Activated CD4-positive, CD25-positive, alpha-beta regulatory T cell treated with anti-CD3 and anti-CD28 coated beads, Interleukin-2, amount 50 U/mL, for 72 hours (primary cell): Measurements from ENCODE around the gene IGF2BP1.

ENCODE experiments used
- DNase-seq: peaks from one replicate; pipeline ENCODE4 v3.0.0; 2021

IGF2BP1 gene

GRCh38 chr17:48997103-48997826 is at the start of gene IGF2BP1:
Gene IGF2BP1, plus strand, starts transcription at chr17:48997385. Its CDS starts 361 bp downstream, at chr17:48997746.
- DNase-seq, result no peak

DNA sequence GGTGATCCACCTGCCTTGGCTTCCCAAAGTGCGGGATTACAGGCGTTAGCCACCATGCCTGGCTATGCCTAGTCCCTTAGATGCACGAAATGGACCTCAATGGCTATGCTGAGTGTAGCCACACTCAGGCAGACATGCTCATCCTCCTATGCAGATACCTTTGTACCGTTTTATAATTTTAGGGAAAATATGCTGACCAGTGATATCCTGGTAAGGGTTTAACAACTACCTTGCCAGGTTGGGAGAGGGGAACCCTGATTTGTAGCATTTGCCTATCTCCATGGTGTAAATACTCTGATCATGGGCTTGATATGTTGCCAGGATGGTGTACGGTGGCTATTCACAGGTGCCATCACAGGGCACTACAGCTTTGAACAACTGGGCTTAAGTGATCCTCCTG is 45.6 kb upstream of the IGF2BP1 start:
- DNase-seq, result no peak

DNA sequence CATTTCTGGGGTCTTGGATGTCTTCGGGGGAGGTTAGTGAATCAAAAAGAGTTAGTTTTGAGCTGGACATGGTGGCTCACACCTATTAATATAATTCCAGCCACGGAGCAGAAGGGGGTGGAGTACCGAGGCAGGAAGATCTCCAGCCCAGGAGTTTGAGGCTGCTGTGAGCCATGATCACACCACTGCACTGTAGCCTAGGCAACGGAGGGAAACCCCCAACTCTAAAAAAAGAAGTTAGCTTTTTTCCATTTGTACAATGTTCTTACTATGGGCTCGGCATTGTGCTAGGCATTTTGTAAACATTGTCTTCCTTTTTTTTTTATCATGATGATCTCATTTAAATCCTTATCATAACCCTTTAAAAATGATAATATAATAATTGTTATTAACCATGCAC is 44.3 kb upstream of the IGF2BP1 start:
- DNase-seq, result no peak

GRCh38 chr17:48954300-48954755 is 42.9 kb upstream of the IGF2BP1 start:
- DNase-seq, result no peak

DNA sequence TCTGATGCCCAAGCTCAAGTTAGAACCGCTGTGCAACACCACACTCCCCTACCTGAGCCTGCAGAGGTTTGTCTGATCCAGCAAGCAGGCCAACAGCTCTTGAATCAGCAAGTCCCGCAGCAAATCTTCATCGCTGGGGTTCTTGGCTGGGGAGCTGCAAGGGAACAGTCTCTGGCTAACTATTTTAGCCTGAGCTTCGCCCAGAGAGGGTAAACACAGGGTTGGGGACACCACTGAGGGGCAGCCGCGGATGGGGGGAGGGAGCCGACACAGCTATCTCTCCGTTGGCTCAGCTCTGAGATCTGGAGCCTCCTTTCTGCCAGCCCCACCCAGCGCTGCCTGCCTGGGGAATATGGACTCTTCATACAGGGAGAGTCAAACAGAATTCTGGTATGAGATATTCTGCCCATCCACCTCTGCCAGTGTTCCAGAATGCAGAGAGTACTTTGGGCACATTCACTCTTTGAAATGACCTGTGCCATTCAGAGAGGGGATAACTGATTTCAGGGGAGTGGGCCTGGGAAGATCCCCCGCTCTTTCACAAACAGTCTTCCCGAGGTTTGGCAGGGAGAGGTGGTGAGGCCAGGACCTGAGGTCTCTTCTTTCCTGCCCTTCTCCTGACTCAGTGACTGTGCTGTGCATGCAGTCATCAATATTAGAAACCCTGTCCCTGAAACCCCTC is 36.2 kb upstream of the IGF2BP1 start:
- DNase-seq, result no peak

GRCh38 chr17:48961516-48962233 is 35.5 kb upstream of the IGF2BP1 start:
- no peak for DNase-seq

GRCh38 chr17:48970224-48970623 is 27.0 kb upstream of the IGF2BP1 start:
- DNase-seq, result no peak

- DNase-seq, result no peak
These were observed 26.1 kb upstream of the IGF2BP1 start for GRCh38 chr17:48970865-48971687.

GRCh38 chr17:48972749-48973097 is 24.5 kb upstream of the IGF2BP1 start:
- DNase-seq, result no peak

- DNase-seq, result no peak
These were observed 23.4 kb upstream of the IGF2BP1 start for GRCh38 chr17:48973806-48974205.

DNA sequence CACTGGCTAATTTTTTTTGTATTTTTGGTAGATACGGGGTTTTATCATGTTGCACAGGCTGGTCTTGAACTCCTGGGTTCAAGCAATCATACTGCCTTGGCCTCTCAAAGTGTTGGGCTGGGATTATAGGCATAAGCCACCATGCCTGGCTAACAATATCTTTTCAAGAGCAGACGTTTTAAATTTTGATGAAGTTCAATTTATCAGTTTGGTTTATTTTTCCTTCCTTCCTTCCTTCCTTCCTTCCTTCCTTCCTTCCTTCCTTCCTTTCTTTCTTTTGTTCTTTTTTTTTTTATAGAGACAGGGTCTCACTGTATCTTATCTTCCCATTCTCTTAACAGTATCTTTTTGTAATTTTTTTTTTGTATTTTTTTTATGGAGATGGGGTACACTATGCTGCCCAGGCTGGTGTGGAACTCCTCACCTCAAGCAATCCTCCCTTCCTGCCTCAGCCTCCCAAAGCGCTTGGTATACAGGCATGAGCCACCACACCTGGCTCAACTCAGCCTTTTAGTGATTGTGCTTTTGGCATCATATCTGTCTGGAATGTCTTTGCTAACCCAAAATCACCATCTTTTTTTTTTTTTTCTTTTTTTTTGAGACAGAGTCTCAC is 15.2 kb upstream of the IGF2BP1 start:
- DNase-seq, result no peak

GRCh38 chr17:48985436-48986245 is 11.5 kb upstream of the IGF2BP1 start:
- no peak for DNase-seq

GRCh38 chr17:48989100-48989499 is 8.1 kb upstream of the IGF2BP1 start:
- DNase-seq, result no peak

- DNase-seq, result no peak
These were observed 6.3 kb upstream of the IGF2BP1 start for GRCh38 chr17:48990882-48991357.

- no peak for DNase-seq
These were observed 4.7 kb upstream of the IGF2BP1 start for GRCh38 chr17:48992444-48992843.

DNA sequence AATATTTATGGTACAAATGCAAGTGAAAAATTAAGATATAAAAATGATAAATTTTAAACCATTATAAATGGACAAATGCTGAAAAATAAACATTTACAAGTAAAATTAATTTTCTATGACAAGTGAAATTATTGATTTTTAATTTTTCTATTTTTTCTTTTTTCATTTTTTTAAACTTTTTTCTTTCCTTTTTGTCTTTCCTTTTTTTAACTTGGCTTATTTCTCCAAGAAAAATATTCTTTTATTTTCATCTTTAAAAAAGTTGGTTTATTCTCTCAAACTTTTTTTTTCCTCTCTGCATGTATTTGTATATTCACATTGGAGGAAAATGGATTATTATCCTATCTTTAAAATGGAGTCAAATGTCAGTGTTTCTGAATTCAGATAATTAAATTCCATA is 3.9 kb upstream of the IGF2BP1 start:
- DNase-seq, result no peak

DNA sequence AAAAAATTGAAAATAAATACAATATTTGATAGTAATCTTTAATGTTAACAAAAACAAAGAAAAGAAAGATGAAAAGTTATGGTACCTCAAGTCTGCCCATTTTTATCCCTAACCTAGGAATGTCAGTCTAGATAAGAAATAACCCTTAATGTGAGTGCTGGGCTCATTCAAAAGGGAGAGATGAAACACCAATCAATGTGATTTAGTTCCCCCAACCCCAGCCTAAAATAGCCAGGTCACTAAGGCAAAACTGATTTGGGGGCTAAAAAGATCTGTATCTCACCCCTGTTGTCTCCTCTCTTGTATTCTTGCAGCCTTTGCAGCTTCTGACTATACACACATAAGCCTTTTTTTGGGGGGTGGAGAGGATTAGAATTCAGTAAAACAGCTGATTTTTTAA is 3.2 kb upstream of the IGF2BP1 start:
- no peak for DNase-seq

GRCh38 chr17:48994549-48995303 is 2.5 kb upstream of the IGF2BP1 start:
- DNase-seq, result no peak

DNA sequence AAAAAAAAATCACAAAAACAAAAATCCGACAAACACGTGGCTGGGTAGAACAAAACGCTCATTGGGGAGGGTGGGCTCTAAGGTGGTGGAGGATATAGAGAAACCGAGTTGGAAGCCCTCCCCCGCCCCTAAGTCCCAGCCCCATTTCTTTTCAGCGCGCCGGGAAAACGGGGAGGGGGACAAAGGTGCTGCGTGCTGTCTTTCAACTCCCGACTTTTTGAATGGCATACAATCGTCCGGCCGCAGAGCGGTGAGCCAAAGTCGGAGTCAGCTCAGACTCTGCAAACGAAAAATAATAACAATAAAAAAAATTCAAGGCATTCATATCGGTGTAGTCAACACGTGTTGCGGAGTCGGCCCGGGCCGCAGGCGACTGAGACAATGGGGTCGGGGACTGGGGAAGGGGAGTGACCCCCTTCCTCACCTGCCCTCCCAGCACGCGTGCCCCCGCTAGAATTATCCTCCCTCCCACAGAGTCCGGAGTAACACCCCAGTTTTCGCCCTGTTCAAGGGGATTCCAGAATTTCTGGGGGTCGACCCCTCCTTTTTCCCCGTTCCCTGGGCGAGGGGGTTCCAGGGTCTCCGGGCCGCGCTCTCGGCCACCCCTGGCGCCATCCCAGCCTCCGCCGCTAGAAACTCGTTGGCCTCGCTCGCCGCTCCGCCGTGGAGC is 1.7 kb upstream of the IGF2BP1 start:
- no peak for DNase-seq
